ENCODE data around the gene AGAP1.

GRCh38 chr2:235577404-235578330 lies 83.8 kb downstream of the AGAP1 start:
- TF ChIP-seq POLR2AphosphoS5 (IDR thresholded peaks at IDR 0.05; ENCODE audit: low read depth, low read length) (no peak), TAF1 (IDR thresholded peaks at IDR 0.05; ENCODE audit: borderline replicate concordance, insufficient read depth, low read length) (no peak)
